Measurements from ENCODE around the gene SLC8A3. TPM values are rescaled to one million over a fixed set of nuclear protein-coding genes. Genes with fewer than 3 reads are reported as not detected.

Gene SLC8A3
- total RNA-seq, 1 donor from 2014 or later, result not detected

GRCh38 chr14:70020352-70021170 is 168.2 kb downstream of the SLC8A3 start:
- Mint-ChIP-seq H3K27ac (ENCODE audit: unreplicated experiment) (no peak overlapping the region), H3K36me3 (ENCODE audit: unreplicated experiment) (no peaks in the 10 kb centered on the region), H3K27me3 (ENCODE audit: unreplicated experiment) (no peaks in the 10 kb centered on the region), H3K4me3 (ENCODE audit: unreplicated experiment) (no peak overlapping the region), H3K4me1 (ENCODE audit: unreplicated experiment) (no peaks in the 10 kb centered on the region), H3K9me3 (ENCODE audit: unreplicated experiment) (no peaks in the 10 kb centered on the region)
- DNase-seq (ENCODE audit: extremely low spot score, unreplicated experiment), result no peak
- no peak for TF ChIP-seq CTCF (IDR thresholded peaks at IDR 0.05)

- Mint-ChIP-seq H3K4me1 (ENCODE audit: unreplicated experiment) (no peaks in the 10 kb centered on the region), H3K27ac (ENCODE audit: unreplicated experiment) (no peak overlapping the region), H3K4me3 (ENCODE audit: unreplicated experiment) (no peak overlapping the region), H3K9me3 (ENCODE audit: unreplicated experiment) (no peaks in the 10 kb centered on the region), H3K36me3 (ENCODE audit: unreplicated experiment) (no peaks in the 10 kb centered on the region), H3K27me3 (ENCODE audit: unreplicated experiment) (no peaks in the 10 kb centered on the region)
- TF ChIP-seq CTCF (IDR thresholded peaks at IDR 0.05), result no peak
- DNase-seq (ENCODE audit: extremely low spot score, unreplicated experiment), result no peak
Observed at GRCh38 chr14:70019695-70020094, 169.1 kb downstream of the SLC8A3 start.

- Mint-ChIP-seq H3K36me3 (ENCODE audit: unreplicated experiment) (no peaks in the 10 kb centered on the region), H3K9me3 (ENCODE audit: unreplicated experiment) (no peaks in the 10 kb centered on the region), H3K4me3 (ENCODE audit: unreplicated experiment) (no peak overlapping the region), H3K27me3 (ENCODE audit: unreplicated experiment) (no peaks in the 10 kb centered on the region), H3K4me1 (ENCODE audit: unreplicated experiment) (no peaks in the 10 kb centered on the region), H3K27ac (ENCODE audit: unreplicated experiment) (no peak overlapping the region)
- no peak for TF ChIP-seq CTCF (IDR thresholded peaks at IDR 0.05)
- no peak for DNase-seq (ENCODE audit: extremely low spot score, unreplicated experiment)
Observed at GRCh38 chr14:70018713-70019211, 170.0 kb downstream of the SLC8A3 start.

GRCh38 chr14:70018230-70018629 is 170.5 kb downstream of the SLC8A3 start:
- no peak for DNase-seq (ENCODE audit: extremely low spot score, unreplicated experiment)
- Mint-ChIP-seq H3K4me3 (ENCODE audit: unreplicated experiment) (no peak overlapping the region), H3K36me3 (ENCODE audit: unreplicated experiment) (no peaks in the 10 kb centered on the region), H3K9me3 (ENCODE audit: unreplicated experiment) (no peaks in the 10 kb centered on the region), H3K27me3 (ENCODE audit: unreplicated experiment) (no peaks in the 10 kb centered on the region), H3K4me1 (ENCODE audit: unreplicated experiment) (no peaks in the 10 kb centered on the region), H3K27ac (ENCODE audit: unreplicated experiment) (no peak overlapping the region)
- no peak for TF ChIP-seq CTCF (IDR thresholded peaks at IDR 0.05)

GRCh38 chr14:70014406-70015095 is 174.2 kb downstream of the SLC8A3 start:
- no peak for TF ChIP-seq CTCF (IDR thresholded peaks at IDR 0.05)
- Mint-ChIP-seq H3K4me3 (ENCODE audit: unreplicated experiment) (no peak overlapping the region), H3K27me3 (ENCODE audit: unreplicated experiment) (no peaks in the 10 kb centered on the region), H3K9me3 (ENCODE audit: unreplicated experiment) (no peaks in the 10 kb centered on the region), H3K4me1 (ENCODE audit: unreplicated experiment) (no peaks in the 10 kb centered on the region), H3K36me3 (ENCODE audit: unreplicated experiment) (no peaks in the 10 kb centered on the region), H3K27ac (ENCODE audit: unreplicated experiment) (no peak overlapping the region)
- no peak for DNase-seq (ENCODE audit: extremely low spot score, unreplicated experiment)
